ENCODE results near the gene TIMM17A. TPM values are rescaled to one million over a fixed set of nuclear protein-coding genes. Genes with fewer than 3 reads are reported as not detected.

The TIMM17A gene
- total RNA-seq, 1 experiment from 2014 or later = 56.1 TPM

DNA sequence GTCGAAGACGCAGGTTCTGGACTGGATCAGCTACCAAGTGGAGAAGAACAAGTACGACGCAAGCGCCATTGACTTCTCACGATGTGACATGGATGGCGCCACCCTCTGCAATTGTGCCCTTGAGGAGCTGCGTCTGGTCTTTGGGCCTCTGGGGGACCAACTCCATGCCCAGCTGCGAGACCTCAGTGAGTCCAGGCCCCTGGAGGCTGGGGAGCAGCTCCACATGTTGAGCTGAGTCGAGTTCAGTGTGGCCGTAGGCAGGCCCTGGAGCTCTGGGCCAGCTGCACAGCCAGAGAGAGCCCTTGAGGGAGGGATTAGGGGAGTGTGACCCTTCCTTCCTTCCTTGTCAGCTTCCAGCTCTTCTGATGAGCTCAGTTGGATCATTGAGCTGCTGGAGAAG, 56.7 kb downstream of the TIMM17A start:
- peaks cover 11% of the 10 kb centered on the region for H3K36me3 Mint-ChIP-seq
- CTCF ChIA-PET = interaction anchor here (1.5 to 9.3 kb wide), 5 partner anchors 12 to 143 kb away, joined by 4 to 149 read pairs (median 12); partner anchors contain the start of gene GPR37L1
- no peak for DNase-seq (ENCODE audit: low spot score)
- H3K4me1 Mint-ChIP-seq = peaks cover 42% of the 10 kb centered on the region
- ATAC-seq = no peak
- TF ChIP-seq ZNF671 (CRISPR knock-in tag; IDR thresholded peaks at IDR 0.05) (no peak), ZBTB21 (CRISPR knock-in tag; IDR thresholded peaks at IDR 0.05; ENCODE audit: borderline replicate concordance) (no peak), CREM (CRISPR knock-in tag; IDR thresholded peaks at IDR 0.05) (no peak), MXD4 (CRISPR knock-in tag; IDR thresholded peaks at IDR 0.05; ENCODE audit: borderline replicate concordance) (no peak), ZNF416 (CRISPR knock-in tag; IDR thresholded peaks at IDR 0.05) (no peak), ZNF263 (CRISPR knock-in tag; IDR thresholded peaks at IDR 0.05; ENCODE audit: low read depth) (no peak), NFATC4 (CRISPR knock-in tag; IDR thresholded peaks at IDR 0.05) (no peak), ESRRA (CRISPR knock-in tag; IDR thresholded peaks at IDR 0.05; ENCODE audit: borderline replicate concordance) (no peak), EMX1 (CRISPR knock-in tag; IDR thresholded peaks at IDR 0.05) (no peak)
- TF ChIP-seq, protein P1, sequence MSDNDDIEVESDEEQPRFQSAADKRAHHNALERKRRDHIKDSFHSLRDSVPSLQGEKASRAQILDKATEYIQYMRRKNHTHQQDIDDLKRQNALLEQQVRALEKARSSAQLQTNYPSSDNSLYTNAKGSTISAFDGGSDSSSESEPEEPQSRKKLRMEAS (CRISPR knock-in tag; IDR thresholded peaks at IDR 0.05) = no peak
- TF ChIP-seq, protein P2, sequence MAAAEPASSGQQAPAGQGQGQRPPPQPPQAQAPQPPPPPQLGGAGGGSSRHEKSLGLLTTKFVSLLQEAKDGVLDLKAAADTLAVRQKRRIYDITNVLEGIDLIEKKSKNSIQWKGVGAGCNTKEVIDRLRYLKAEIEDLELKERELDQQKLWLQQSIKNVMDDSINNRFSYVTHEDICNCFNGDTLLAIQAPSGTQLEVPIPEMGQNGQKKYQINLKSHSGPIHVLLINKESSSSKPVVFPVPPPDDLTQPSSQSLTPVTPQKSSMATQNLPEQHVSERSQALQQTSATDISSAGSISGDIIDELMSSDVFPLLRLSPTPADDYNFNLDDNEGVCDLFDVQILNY (CRISPR knock-in tag; IDR thresholded peaks at IDR 0.05) = no peak
- TF ChIP-seq, protein P3, sequence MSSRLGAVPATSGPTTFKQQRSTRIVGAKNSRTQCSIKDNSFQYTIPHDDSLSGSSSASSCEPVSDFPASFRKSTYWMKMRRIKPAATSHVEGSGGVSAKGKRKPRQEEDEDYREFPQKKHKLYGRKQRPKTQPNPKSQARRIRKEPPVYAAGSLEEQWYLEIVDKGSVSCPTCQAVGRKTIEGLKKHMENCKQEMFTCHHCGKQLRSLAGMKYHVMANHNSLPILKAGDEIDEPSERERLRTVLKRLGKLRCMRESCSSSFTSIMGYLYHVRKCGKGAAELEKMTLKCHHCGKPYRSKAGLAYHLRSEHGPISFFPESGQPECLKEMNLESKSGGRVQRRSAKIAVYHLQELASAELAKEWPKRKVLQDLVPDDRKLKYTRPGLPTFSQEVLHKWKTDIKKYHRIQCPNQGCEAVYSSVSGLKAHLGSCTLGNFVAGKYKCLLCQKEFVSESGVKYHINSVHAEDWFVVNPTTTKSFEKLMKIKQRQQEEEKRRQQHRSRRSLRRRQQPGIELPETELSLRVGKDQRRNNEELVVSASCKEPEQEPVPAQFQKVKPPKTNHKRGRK (CRISPR knock-in tag; IDR thresholded peaks at IDR 0.05; ENCODE audit: borderline replicate concordance) = no peak
- TF ChIP-seq, protein P4, sequence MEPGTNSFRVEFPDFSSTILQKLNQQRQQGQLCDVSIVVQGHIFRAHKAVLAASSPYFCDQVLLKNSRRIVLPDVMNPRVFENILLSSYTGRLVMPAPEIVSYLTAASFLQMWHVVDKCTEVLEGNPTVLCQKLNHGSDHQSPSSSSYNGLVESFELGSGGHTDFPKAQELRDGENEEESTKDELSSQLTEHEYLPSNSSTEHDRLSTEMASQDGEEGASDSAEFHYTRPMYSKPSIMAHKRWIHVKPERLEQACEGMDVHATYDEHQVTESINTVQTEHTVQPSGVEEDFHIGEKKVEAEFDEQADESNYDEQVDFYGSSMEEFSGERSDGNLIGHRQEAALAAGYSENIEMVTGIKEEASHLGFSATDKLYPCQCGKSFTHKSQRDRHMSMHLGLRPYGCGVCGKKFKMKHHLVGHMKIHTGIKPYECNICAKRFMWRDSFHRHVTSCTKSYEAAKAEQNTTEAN (CRISPR knock-in tag; IDR thresholded peaks at IDR 0.05) = no peak
- H3K27ac Mint-ChIP-seq = no peak overlapping the region
- POLR2A ChIA-PET = no interaction called here
- H3K27me3 Mint-ChIP-seq (ENCODE audit: low read depth) = no peaks in the 10 kb centered on the region
- H3K4me3 Mint-ChIP-seq = no peak overlapping the region
- H3K9me3 Mint-ChIP-seq = no peaks in the 10 kb centered on the region

DNA sequence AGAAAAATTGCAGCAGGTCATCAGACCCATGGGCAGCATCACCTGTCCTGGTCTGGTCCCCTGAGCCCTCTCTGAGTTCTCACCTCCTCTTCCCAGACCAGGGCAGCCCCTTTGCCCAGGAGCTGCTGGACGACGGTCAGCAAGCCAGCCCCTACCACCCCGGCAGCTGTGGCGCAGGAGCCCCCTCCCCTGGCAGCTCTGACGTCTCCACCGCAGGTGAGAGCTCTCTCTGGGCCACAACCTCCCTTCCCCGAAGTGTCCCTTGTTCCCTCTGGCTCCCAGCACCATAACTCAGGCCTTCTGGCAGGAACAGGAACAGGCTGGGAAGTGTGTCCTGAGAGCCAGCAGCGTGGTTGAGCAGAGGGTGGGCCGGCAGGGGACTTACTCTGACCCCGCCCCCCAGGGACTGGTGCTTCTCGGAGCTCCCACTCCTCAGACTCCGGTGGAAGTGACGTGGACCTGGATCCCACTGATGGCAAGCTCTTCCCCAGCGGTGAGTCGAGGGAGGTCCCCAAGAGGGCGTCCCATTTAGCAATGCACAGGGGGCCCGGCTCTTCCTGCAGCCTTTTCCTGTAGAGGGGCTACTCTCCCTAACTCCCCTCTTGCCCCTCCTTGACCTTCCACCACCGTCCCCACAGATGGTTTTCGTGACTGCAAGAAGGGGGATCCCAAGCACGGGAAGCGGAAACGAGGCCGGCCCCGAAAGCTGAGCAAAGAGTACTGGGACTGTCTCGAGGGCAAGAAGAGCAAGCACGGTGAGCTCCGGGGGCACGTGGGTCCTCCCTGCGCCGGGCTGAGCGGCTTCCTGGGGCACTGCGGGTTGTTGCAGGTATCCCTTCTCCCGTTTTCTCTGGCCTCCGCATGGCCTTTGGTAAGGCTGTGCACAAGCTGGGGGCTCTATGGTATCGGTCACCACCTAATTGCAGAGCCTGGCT, 57.5 kb downstream of the TIMM17A start:
- ATAC-seq (no peak), DNase-seq (ENCODE audit: low spot score) (no peak)
- ChIA-PET CTCF (interaction anchor here (0.8 to 9.3 kb wide), 6 partner anchors 13 to 142 kb away, joined by 3 to 149 read pairs (median 9); partner anchors contain the start of gene GPR37L1), POLR2A (interaction anchor here (0.5 to 0.6 kb wide), 2 partner anchors 41 to 174 kb away, joined by 3 to 4 read pairs; no protein-coding TSS in a partner anchor)
- peaks cover 40% of the 10 kb centered on the region for H3K4me1 Mint-ChIP-seq
- H3K9me3 Mint-ChIP-seq = no peaks in the 10 kb centered on the region
- no peak overlapping the region for H3K27ac Mint-ChIP-seq
- H3K27me3 Mint-ChIP-seq (ENCODE audit: low read depth) = no peaks in the 10 kb centered on the region
- peaks cover 11% of the 10 kb centered on the region for H3K36me3 Mint-ChIP-seq
- no peak overlapping the region for H3K4me3 Mint-ChIP-seq
- TF ChIP-seq TEAD4 (CRISPR knock-in tag; IDR thresholded peaks at IDR 0.05) (no peak), KAT7 (CRISPR knock-in tag; IDR thresholded peaks at IDR 0.05; ENCODE audit: borderline replicate concordance) (no peak), FOXK1 (CRISPR knock-in tag; IDR thresholded peaks at IDR 0.05) (no peak), NR2C2 (CRISPR knock-in tag; IDR thresholded peaks at IDR 0.05) (no peak), ESRRA (CRISPR knock-in tag; IDR thresholded peaks at IDR 0.05; ENCODE audit: borderline replicate concordance) (no peak), CREB1 (CRISPR knock-in tag; IDR thresholded peaks at IDR 0.05) (no peak)
- TF ChIP-seq, protein P5, sequence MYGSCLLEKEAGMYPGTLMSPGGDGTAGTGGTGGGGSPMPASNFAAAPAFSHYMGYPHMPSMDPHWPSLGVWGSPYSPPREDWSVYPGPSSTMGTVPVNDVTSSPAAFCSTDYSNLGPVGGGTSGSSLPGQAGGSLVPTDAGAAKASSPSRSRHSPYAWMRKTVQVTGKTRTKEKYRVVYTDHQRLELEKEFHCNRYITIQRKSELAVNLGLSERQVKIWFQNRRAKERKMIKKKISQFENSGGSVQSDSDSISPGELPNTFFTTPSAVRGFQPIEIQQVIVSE (CRISPR knock-in tag; IDR thresholded peaks at IDR 0.05; ENCODE audit: borderline replicate concordance) = no peak
- TF ChIP-seq, protein P1 (CRISPR knock-in tag; IDR thresholded peaks at IDR 0.05) = no peak
